HUES6 (cell line): ENCODE measurements around the gene WWOX.

Source experiments
- H3K27ac ChIP-seq: 2 replicates; pipeline ENCODE4 v1.7.0; 2013; ENCODE audit warnings: low read depth, mild to moderate bottlenecking, low read length, inconsistent platforms
- H3K27me3 ChIP-seq: 2 replicates; pipeline ENCODE4 v1.6.1; 2013; ENCODE audit warnings: low read length; ENCODE audit not compliant: control insufficient read depth, insufficient read depth
- H3K36me3 ChIP-seq: 2 replicates; pipeline ENCODE4 v1.6.1; 2013; ENCODE audit warnings: low read length; ENCODE audit not compliant: control insufficient read depth, insufficient read depth
- H3K4me1 ChIP-seq: 2 replicates; pipeline ENCODE4 v1.6.1; 2013; ENCODE audit warnings: low read length; ENCODE audit not compliant: control insufficient read depth, insufficient read depth
- H3K4me3 ChIP-seq: 2 replicates; pipeline ENCODE4 v1.5.1; 2013; ENCODE audit warnings: low read depth, low read length
- H3K9ac ChIP-seq: one replicate; pipeline ENCODE4 v1.6.1; 2013; ENCODE audit warnings: mild to moderate bottlenecking, low read length
- H3K9me3 ChIP-seq: 2 replicates; pipeline ENCODE4 v1.6.1; 2013; ENCODE audit warnings: low read depth, low read length; ENCODE audit not compliant: control insufficient read depth, insufficient read depth

WWOX gene

DNA sequence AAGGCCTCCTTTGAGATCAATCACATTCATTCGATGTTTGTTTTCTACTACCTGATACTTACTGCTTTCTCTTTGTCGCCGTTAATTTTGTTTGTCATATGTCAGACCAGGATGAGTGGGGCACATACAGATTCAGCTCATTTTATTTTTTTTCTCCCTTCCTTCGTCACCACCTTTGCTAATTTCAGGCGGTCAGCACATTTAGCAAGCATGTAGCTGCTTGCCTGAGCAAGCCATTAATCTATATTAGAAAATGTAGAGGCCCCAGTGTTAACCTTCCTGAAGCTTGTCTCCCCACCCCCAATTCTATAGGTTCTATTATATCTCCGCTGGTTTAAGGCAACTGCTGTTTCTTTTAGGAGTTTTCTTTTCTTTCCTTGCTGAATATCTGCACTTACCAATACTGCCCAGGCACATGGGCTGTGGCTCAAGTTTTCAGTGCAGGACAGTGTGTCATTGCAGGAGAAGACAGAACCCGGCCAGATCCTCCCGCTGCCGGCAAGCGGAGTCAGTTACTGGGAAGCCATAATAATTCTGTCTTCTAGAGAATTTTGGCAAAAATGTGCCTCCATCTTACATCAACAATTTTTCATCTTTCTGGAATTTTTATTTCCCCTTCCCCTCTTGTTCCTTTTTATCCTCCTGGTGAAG is 714.3 kb downstream of the WWOX start:
- Histone ChIP-seq H3K4me1 (no peaks in the 10 kb centered on the region), H3K27ac (no peak overlapping the region), H3K4me3 (no peak overlapping the region), H3K9ac (no peak overlapping the region), H3K27me3 (no peaks in the 10 kb centered on the region), H3K36me3 (no peaks in the 10 kb centered on the region), H3K9me3 (no peaks in the 10 kb centered on the region)

DNA sequence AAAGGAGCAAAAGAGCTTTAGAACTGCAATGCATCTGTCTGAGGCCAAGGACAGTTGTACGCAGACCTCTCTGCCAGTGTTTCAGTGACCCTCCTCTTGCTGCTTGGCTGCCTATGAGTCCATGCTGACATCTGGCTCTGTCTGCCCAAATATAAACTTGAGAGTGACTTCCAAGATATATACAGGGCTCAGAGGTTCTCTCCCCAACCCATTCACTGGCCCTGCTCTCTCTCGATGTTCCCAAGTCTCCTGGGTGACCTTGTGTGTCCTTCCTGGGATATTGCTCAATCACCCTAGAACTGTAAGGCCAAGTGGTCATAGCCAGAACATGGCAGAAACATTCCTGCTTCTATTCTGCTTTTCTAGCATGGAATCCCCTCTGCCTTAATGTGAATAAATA is 716.3 kb downstream of the WWOX start:
- Histone ChIP-seq H3K9me3 (no peaks in the 10 kb centered on the region), H3K4me3 (no peak overlapping the region), H3K36me3 (no peaks in the 10 kb centered on the region), H3K27me3 (no peaks in the 10 kb centered on the region), H3K9ac (no peak overlapping the region), H3K27ac (no peak overlapping the region), H3K4me1 (no peaks in the 10 kb centered on the region)

GRCh38 chr16:78816499-78817195 is 717.2 kb downstream of the WWOX start:
- H3K27me3 ChIP-seq, result no peaks in the 10 kb centered on the region
- no peak overlapping the region for H3K9ac ChIP-seq
- no peaks in the 10 kb centered on the region for H3K36me3 ChIP-seq
- H3K27ac ChIP-seq, result no peak overlapping the region
- no peak overlapping the region for H3K4me3 ChIP-seq
- H3K9me3 ChIP-seq, result no peaks in the 10 kb centered on the region
- H3K4me1 ChIP-seq, result no peaks in the 10 kb centered on the region

- Histone ChIP-seq H3K27me3 (no peaks in the 10 kb centered on the region), H3K4me1 (no peaks in the 10 kb centered on the region), H3K27ac (no peak overlapping the region)
These were observed 717.8 kb downstream of the WWOX start for GRCh38 chr16:78817200-78817739.

GRCh38 chr16:78821335-78821734 is 721.9 kb downstream of the WWOX start:
- H3K4me1 ChIP-seq, result no peaks in the 10 kb centered on the region
- H3K9ac ChIP-seq, result no peak overlapping the region
- H3K4me3 ChIP-seq, result no peak overlapping the region
- no peaks in the 10 kb centered on the region for H3K36me3 ChIP-seq
- H3K27ac ChIP-seq, result no peak overlapping the region
- H3K27me3 ChIP-seq, result no peaks in the 10 kb centered on the region
- no peaks in the 10 kb centered on the region for H3K9me3 ChIP-seq

More at GRCh38 chr16:78817200-78817739, 717.8 kb downstream of the WWOX start:
- Histone ChIP-seq H3K36me3 (no peaks in the 10 kb centered on the region), H3K9ac (no peak overlapping the region), H3K9me3 (no peaks in the 10 kb centered on the region), H3K4me3 (no peak overlapping the region)

DNA sequence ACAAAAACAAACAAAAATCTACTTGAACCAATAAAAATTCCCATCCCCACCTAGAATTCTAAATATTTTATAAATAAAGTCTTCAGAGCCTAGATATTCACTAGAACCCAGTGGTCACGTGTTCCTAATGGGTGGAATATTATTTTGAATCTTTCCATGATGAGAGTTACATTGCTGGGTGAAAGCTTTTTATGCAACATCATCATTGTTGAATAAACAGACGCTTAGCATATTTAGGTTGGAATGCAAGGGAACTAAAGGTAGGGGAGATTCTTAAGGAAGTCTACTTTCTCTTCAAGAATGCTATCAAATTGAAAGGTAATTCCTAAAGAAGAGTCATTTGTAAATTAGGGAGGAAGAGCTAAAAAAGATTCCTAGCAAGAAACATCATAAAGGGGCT is 723.1 kb downstream of the WWOX start:
- no peaks in the 10 kb centered on the region for H3K9me3 ChIP-seq
- no peaks in the 10 kb centered on the region for H3K36me3 ChIP-seq
- no peaks in the 10 kb centered on the region for H3K27me3 ChIP-seq
- no peaks in the 10 kb centered on the region for H3K4me1 ChIP-seq
- H3K4me3 ChIP-seq, result no peak overlapping the region
- H3K27ac ChIP-seq, result no peak overlapping the region
- H3K9ac ChIP-seq, result no peak overlapping the region

- H3K4me3 ChIP-seq, result no peak overlapping the region
- no peaks in the 10 kb centered on the region for H3K4me1 ChIP-seq
- no peaks in the 10 kb centered on the region for H3K27me3 ChIP-seq
- H3K27ac ChIP-seq, result no peak overlapping the region
- H3K9ac ChIP-seq, result no peak overlapping the region
- H3K36me3 ChIP-seq, result no peaks in the 10 kb centered on the region
- no peaks in the 10 kb centered on the region for H3K9me3 ChIP-seq
These were observed 723.6 kb downstream of the WWOX start for GRCh38 chr16:78823027-78823426.

- Histone ChIP-seq H3K36me3 (no peaks in the 10 kb centered on the region), H3K27ac (no peak overlapping the region), H3K9me3 (no peaks in the 10 kb centered on the region)
These were observed 729.8 kb downstream of the WWOX start for GRCh38 chr16:78829280-78829679.

DNA sequence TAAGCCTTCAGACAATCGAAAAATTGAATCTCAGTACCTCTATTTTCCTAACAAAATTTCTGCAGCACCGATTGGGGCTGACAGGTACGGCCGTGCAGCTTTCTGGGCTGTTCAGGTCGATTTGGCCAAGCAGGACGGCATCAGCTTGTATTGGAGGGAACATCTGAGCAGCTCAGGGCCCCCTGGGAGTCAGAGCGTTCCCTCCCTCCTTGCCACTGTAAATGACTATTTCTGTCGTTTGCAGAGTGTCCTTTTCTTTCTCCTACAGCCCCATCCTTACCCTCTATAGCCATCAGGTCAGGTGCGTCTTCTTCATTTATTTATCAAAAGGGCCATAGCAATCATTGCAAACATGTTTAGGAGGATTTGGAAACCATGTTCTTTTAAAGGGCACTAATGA is 731.1 kb downstream of the WWOX start:
- no peak overlapping the region for H3K27ac ChIP-seq
- H3K27me3 ChIP-seq, result no peaks in the 10 kb centered on the region
- no peaks in the 10 kb centered on the region for H3K36me3 ChIP-seq
- no peak overlapping the region for H3K4me3 ChIP-seq
- no peaks in the 10 kb centered on the region for H3K9me3 ChIP-seq
- peaks cover 13% of the 10 kb centered on the region; the same call in 1 of the 2 replicates for H3K4me1 ChIP-seq
- no peak overlapping the region for H3K9ac ChIP-seq

More at GRCh38 chr16:78829280-78829679, 729.8 kb downstream of the WWOX start:
- H3K27me3 ChIP-seq, result no peaks in the 10 kb centered on the region
- H3K9ac ChIP-seq, result no peak overlapping the region
- peaks cover 13% of the 10 kb centered on the region; the same call in 1 of the 2 replicates for H3K4me1 ChIP-seq
- no peak overlapping the region for H3K4me3 ChIP-seq

- H3K36me3 ChIP-seq, result no peaks in the 10 kb centered on the region
- H3K9ac ChIP-seq, result no peak overlapping the region
- H3K4me1 ChIP-seq, result peaks cover 13% of the 10 kb centered on the region; the same call in 1 of the 2 replicates
- no peaks in the 10 kb centered on the region for H3K9me3 ChIP-seq
- no peaks in the 10 kb centered on the region for H3K27me3 ChIP-seq
- H3K4me3 ChIP-seq, result no peak overlapping the region
- no peak overlapping the region for H3K27ac ChIP-seq
These were observed 732.6 kb downstream of the WWOX start for GRCh38 chr16:78832100-78832499.

DNA sequence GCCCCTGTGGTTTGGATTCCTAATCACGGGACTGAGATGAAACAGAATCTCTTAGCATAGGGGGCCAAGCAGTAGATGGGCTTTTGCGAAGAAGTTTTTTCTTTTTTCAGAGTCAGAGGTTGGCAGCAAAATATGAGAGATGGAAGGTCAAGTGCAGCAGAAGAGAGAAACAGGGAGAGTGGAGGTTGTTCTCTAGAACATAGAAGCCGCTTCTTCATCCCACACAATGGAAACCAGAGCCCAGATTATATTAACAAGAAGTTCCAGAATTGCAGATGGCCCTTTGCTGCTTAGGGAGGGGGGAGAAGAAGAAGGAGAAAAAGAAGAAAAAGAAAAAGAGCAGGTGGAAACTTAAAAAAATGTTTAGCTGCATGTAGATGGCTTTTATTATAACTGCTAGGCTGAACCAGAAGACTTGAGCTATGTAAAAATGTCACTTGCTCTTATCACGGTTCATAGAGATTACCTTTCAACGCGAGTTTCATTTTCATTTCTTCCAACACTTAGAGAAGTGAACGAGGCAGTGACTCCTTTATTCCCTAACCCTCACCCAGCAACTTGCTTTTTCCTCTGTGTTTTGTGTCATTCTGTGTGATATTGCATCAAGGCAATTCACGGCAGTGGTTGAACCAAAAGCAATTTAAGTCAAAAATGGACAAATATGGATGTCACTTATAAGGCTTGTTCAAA is 737.5 kb downstream of the WWOX start:
- Histone ChIP-seq H3K4me1 (no peaks in the 10 kb centered on the region), H3K9me3 (no peaks in the 10 kb centered on the region), H3K36me3 (no peaks in the 10 kb centered on the region), H3K4me3 (no peak overlapping the region), H3K27ac (no peak overlapping the region), H3K27me3 (no peaks in the 10 kb centered on the region), H3K9ac (no peak overlapping the region)
